Astrocyte of the spinal cord (primary cell): Measurements from ENCODE around the gene CD274.
A peak's percentile ranks its signal among the peaks of the same experiment; 100 is the strongest.
"Not testable (repeated sequence)": the region's sequence is repeated elsewhere in the genome, so short reads cannot be mapped to it uniquely, and the experiment has no call there.

Source experiments
- DNase-seq: peaks from one replicate; pipeline ENCODE4 v3.0.0; 2011; ENCODE audit warnings: low read depth, low spot score
- H3K4me3 ChIP-seq: 2 replicates; pipeline ENCODE4 v1.5.1; 2011; ENCODE audit warnings: low read depth, mild to moderate bottlenecking, low read length, moderate library complexity
- CTCF ChIP-seq: IDR thresholded peaks from 2 replicates; pipeline ENCODE4 v1.5.1; 2012; ENCODE audit warnings: low read depth, mild to moderate bottlenecking, low read length, inconsistent platforms
- in situ Hi-C: cut with HindIII; loops from 2 replicates; pipeline ENCODE4 v1.10.0; 2017; ENCODE audit warnings: low sequenced_read_pairs

The CD274 gene

GRCh38 chr9:5437254-5438216, 12.8 kb upstream of the CD274 start, which contains the start of gene PLGRKT:
PLGRKT (minus strand) TSS chr9:5437925; CDS start chr9:5431977, 5,948 bp downstream.
- in situ Hi-C loops: no loop called here
- peak within 1 kb of the TSS; percentile 76 for H3K4me3 ChIP-seq

GRCh38 chr9:5438301-5439162, 11.8 kb upstream of the CD274 start:
- in situ Hi-C loops: no loop called here
- peak; percentile 53 for DNase-seq
- TF ChIP-seq CTCF: no peak
- peak overlapping the region; percentile 76 for H3K4me3 ChIP-seq

More at GRCh38 chr9:5437254-5438216, 12.8 kb upstream of the CD274 start, which contains the start of gene PLGRKT:
- DNase-seq: peak; percentile 93
- TF ChIP-seq CTCF: no peak

- TF ChIP-seq CTCF: no peak
- no peak for DNase-seq
- in situ Hi-C loops: no loop called here
Measured at GRCh38 chr9:5440426-5440825, 9.9 kb upstream of the CD274 start.

GRCh38 chr9:5441043-5441442, 9.3 kb upstream of the CD274 start:
- in situ Hi-C loops: no loop called here
- DNase-seq: peak; percentile 55
- no peak for TF ChIP-seq CTCF
- H3K4me3 ChIP-seq: no peak overlapping the region

More at GRCh38 chr9:5440426-5440825, 9.9 kb upstream of the CD274 start:
- H3K4me3 ChIP-seq: no peak overlapping the region

GRCh38 chr9:5442400-5443011, 7.8 kb upstream of the CD274 start:
- peak; percentile 61 for DNase-seq
- H3K4me3 ChIP-seq: no peak overlapping the region
- in situ Hi-C loops: no loop called here
- TF ChIP-seq CTCF: peak; percentile 56

- DNase-seq: no peak
- no peak for TF ChIP-seq CTCF
- H3K4me3 ChIP-seq: no peak overlapping the region
- in situ Hi-C loops: no loop called here
Measured at GRCh38 chr9:5443850-5444249, 6.5 kb upstream of the CD274 start.

- in situ Hi-C loops, H3K4me3 ChIP-seq, DNase-seq: not testable (repeated sequence)
Measured at GRCh38 chr9:5445096-5445495, 5.2 kb upstream of the CD274 start.
